OCI-M2 (cell line): Measurements from ENCODE around the gene EPHX1.
"Not testable (repeated sequence)": the region's sequence is repeated elsewhere in the genome, so short reads cannot be mapped to it uniquely, and the experiment has no call there.

Experiments used
- DNase-seq: peaks from one replicate; lab custom pipeline; 2025; ENCODE audit not compliant: unreplicated experiment; lab: John Stamatoyannopoulos, UW

EPHX1 gene

DNA sequence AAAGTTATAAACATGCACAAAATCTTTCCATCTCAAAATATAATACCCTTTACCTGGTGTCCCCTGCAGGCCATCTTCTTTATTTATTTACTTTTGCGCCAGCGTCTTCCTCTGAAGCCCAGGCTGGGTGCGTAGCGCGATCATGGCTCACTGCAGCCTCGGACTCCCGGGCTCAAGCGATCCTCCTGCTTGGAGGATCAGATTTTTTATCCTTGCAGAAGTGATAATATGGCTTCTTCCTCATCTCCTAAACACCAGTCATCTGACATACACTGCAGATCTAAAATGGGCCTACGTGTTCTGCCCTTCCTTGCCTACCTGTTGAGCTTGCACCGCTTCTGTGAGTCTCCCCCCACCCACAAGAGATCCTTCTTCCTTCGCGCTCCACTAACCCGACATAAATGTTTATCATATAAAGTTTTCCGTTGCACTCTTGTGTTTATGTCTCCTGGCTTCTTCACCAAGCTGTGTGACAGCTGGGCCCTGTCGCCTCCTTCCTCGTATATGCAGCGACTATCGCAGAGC is 32.8 kb upstream of the EPHX1 start:
- DNase-seq: no peak

DNA sequence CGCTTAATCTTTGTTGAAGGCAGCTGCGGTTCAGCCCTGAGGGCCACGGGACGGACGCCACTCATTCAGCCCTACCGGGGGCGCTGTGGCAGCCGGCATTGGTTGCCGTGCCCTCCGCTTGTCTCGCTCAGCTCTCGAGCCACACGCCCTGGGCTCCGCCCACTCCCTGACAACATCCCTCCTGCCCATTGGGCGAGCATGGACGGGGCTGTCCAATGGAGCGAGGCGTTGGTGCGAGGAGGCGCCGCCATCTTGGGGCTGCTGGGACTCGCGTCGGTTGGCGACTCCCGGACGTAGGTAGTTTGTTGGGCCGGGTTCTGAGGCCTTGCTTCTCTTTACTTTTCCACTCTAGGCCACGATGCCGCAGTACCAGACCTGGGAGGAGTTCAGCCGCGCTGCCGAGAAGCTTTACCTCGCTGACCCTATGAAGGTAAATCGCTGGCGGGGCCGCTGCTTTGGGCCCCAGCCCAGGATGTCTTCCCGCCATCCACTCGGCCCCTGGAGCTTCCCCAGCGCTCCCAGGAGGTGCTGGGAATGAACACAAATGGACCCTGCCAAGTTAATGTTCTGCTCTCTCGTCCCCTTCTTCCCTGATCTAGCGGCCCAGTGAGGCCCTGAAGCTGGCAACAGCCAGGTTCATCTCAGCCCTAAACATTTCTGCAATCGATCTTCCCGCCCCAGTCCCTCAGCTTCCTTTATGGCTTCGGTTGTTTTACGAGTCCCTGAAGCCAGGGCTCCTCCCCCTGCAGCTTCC is 32.2 kb upstream of the EPHX1 start, which contains the start of gene SRP9:
Gene SRP9 (plus strand): TSS at position 244 of the 754 bp plus-strand sequence. CDS start 115 bp downstream, at position 359.
- DNase-seq: peak; percentile 90

- no peak for DNase-seq
Observed at GRCh38 chr1:225778337-225778669, 31.6 kb upstream of the EPHX1 start.

- DNase-seq: not testable (repeated sequence)
Observed at GRCh38 chr1:225779165-225779564, 30.8 kb upstream of the EPHX1 start.

GRCh38 chr1:225780134-225780533 is 29.8 kb upstream of the EPHX1 start:
- no peak for DNase-seq

DNA sequence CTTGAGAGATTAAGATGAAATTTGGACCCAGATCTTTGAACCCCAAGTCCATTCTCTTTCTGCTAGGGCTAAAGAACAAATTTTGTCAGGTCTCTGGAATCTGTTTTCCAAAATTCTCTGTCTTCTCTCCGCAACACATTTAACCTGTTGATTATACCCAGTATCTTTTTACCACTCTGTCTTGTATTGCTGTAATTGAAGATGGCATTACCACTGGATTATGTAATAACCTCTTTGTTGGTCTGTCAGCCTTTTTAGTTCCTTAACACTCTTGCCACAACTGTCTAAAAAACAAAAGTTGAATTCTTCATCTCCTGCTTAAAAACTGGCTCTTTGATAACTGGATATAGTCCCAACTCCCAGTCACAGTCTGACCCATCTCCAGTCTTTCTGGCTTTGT is 29.3 kb upstream of the EPHX1 start:
- DNase-seq: no peak

DNA sequence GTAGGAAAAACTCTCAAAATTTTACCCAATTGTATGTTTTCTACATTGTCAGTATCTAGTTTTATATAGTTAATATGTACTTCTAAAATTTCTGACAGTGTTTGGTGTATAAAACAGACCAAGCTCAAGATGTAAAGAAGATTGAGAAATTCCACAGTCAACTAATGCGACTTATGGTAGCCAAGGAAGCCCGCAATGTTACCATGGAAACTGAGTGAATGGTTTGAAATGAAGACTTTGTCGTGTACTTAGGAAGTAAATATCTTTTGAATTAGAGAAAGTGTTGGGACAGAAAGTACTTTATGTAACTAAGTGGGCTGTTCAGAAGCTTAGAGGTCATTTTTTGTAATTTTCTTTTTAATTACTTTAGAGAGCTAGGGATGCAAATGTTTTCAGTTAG is 20.8 kb upstream of the EPHX1 start:
- DNase-seq: not testable (repeated sequence)

GRCh38 chr1:225794954-225795353 is 15.0 kb upstream of the EPHX1 start:
- no peak for DNase-seq

DNA sequence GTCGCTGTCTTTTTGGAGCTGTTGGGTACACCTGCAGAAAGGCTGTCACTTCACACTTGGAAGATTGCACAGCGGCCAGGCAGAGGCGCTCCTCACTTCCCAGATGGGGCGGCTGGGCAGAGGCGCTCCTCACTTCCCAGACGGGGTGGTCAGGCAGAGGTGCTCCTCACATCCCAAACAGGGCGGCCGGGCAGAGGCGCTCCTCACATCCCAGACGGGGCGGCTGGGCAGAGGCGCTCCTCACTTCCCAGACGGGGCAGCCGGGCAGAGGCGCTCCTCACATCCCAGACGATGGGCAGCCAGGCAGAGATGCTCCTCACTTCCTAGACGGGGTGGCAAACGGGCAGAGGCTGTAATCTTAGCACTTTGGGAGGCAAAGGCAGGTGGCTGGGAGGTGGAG is 13.8 kb upstream of the EPHX1 start:
- DNase-seq: not testable (repeated sequence)

GRCh38 chr1:225801146-225801545 is 8.8 kb upstream of the EPHX1 start:
- not testable (repeated sequence) for DNase-seq

DNA sequence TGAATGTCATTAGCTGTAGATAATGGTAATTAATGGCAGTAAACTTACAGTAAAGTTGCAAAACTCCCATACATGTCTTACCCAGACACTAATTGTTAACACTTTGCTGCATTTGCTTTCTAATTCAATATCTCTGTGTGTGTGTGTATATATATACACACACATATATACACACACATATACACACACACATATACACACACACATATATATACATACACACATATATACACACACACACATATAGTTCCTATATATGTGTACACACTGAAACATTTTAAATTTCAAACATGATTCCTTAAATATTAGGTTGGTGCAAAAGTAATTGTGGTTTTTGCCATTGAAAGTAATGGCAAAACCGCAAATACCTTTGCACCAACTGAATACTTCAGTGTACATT is 3.7 kb upstream of the EPHX1 start:
- DNase-seq: no peak

DNA sequence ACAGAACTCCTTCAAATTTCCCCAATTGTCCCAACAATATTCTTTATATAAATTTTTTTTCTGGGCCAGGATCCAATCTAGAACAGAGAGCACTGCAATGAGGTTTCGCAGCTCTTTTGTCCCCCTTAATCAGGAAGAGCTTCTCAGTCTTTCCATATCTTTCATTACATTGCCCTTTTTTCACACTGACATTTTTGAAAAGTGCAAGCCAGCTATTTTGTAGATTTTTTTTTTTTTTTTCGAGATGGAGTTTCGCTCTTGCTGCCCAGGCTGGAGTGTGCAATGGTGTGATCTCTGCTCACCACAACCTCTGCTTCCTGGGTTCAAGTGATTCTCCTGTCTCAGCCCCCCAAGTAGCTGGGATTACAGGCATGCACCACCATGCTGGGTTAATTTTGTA is 3.2 kb upstream of the EPHX1 start:
- DNase-seq: not testable (repeated sequence)

- DNase-seq: no peak
Observed at GRCh38 chr1:225808136-225808535, 1.8 kb upstream of the EPHX1 start.

DNA sequence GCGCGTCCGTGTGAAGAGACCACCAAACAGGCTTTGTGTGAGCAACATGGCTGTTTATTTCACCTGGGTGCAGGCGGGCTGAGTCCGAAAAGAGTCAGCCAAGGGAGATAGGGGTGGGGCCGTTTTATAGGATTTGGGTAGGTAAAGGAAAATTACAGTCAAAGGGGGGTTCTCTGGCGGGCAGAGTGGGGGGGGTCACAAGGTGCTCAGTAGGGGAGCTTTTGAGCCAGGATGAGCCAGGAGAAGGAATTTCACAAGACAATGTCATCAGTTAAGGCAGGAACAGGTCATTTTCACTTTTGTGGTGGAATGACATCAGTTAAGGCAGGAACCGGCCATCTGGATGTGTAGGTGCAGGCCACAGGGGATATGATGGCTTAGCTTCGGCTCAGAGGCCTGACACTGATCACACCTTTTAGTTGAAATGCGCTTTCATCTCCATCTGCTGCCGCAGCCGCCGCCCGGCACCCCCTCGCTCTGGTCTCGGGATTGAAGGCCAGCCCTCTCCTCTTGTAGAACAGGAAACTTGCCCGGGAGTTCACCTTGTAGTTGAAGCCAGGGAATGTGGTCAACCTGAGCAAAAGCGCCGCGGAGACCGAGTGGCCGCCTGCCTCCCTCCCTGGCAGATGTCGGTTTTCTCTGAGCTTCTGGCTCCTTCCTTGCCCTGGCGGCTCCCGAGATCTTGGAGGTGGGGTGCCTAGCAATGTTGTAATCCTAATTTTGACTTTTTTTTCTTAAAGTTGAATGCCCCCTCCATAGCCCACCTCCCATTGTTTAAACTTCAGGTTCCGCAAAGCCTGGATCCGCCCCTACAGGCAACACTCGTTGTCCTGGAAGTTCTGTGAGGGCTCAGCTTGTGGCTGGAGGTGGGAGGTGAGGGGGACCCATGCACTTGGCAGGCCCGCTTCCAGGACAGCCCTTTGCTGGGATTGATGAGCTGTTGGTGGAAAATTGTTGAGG is 935 bp downstream of the EPHX1 start:
- not testable (repeated sequence) for DNase-seq

- DNase-seq: no peak
Observed at GRCh38 chr1:225811622-225812487, 1.9 kb downstream of the EPHX1 start.

GRCh38 chr1:225812488-225813213 is 2.7 kb downstream of the EPHX1 start:
- DNase-seq: no peak

DNA sequence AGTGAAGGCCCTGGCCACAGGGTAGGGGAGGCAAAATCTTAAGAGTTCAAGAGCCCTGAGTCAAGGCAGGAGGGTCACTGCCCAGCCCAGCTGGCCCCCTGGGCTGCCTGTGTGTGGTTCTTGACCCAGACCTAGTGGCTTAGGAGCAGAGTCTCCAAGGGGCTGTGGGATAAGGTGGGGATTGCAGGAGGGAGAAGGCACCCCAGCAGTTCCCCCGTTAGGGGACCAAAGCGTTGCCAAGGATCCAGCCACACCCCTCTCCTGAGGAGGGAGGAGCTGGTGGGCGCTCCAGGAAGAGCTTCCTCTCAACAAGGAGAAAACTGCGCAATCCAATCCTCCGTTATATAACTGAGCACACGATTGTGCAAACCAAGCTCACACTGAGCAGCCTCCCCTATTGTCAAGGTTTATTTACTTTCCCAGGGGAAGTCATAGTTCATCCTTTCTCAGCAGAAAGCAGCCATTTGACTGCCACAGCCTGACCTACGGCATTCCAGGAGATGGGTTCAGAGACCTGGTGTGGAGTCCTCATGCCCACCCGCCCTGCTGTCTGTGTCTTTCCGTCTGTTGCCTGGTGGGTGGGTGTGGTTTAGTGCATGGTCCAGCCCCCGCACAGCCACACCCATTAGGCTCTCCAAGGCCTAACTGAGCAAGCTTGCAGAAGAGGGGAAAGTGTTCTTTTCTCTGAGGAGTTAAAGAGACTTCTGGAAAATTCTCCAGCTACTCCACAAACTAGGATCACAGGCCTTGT is 3.5 kb downstream of the EPHX1 start:
- no peak for DNase-seq

GRCh38 chr1:225814381-225814780 is 4.5 kb downstream of the EPHX1 start:
- no peak for DNase-seq

DNA sequence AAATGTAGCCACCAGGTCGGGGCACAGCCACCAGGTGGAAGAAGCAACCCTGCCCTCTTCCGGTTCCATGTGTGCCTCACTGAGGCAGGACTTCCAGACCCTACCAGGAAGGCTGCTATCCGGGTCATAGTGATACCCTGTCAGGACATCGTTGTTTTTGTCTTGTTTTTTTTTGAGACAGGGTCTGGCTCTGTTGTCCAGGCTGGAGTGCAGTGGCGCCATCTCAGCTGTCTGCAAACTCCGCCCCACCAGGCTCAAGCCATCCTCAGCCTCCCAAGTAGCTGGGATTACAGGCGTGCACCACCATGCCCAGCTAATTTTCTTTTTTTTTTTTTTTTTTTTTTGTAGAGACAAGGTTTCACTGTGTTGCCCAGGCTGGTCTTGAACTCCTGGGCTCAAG is 5.2 kb downstream of the EPHX1 start:
- DNase-seq: not testable (repeated sequence)
